Heart left ventricle (tissue), 13 donors: ENCODE measurements around the gene OR9A4.

Experiments
- POLR2A ChIP-seq, 2 donors: fragments of 450-650 bp; IDR thresholded peaks; one replicate each; pipeline ENCODE4 v1.6.1; 2017; ENCODE audit warnings: antibody characterized with exemption in 2 of 2, mild to moderate bottlenecking in 2 of 2, moderate library complexity in 2 of 2
- TF ChIP-seq, protein P1 (sequence below), 12 donors: fragments of 200-600 bp; sonication (generic) in 4 of 12; IDR thresholded peaks; one replicate each; pipeline versions ENCODE4 v1.5.0 to v1.8.0; 2018 to 2022; ENCODE audit warnings: antibody characterized with exemption in 12 of 12, mild to moderate bottlenecking in 5 of 12
- donor health status: ischemic (EF 13 %, LVEDD 7.1; RV severe dilation, severe dysfunction).
- donor health status: DM: no; HTN: yes; CAD: no.
- donor health status: DM: no; HTN: no; CAD: no.
- donor health status: ischemic (EF 25% LVEDD 6.9; RV normal size, moderate dysfunction).
- donor health status: ischemic (EF 25% LVEDD 5.7; RV mildly dilated, moderate dysfunction).
- donor health status: ischemic (EF 35%, LVEDD 5.7; RV mildly dilated, moderate dysfunction).
- donor health status: nonischemic (EF 11% LVEDD 7.7; RV severe dilation, severe dysfunction).
- donor health status: DM: yes; HTN: yes; CAD: no.
- donor health status: PGD.
- donor health status: ischemic (EF 29% LVEDD 5.4; RV normal size, mild dysfunction).
- donor health status: nonischemic (EF 23%, LVEDD 6.1; RV moderate dilation, normal function).

DNA sequence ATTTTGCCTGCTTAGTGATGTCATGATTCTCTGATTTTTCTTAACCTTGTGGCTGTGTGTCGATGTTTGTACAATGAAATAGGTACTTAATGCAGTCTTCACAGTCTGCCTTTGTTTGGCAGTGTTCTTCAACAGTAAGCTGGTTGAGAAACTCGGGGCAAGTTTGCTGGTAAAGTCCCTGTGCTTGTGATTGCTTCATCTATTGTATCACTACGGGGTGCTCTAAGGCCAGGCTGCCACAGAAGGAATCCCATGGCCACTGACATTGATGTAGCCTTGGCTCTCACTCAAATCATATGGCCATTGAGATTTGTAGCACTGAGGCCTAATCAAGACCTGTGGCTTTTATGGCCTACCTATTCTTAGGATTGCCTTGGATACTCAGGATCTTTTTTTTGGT is 41.4 kb upstream of the OR9A4 start:
- TF ChIP-seq POLR2A (IDR thresholded peaks at IDR 0.05) = no peak
- TF ChIP-seq, protein P1, sequence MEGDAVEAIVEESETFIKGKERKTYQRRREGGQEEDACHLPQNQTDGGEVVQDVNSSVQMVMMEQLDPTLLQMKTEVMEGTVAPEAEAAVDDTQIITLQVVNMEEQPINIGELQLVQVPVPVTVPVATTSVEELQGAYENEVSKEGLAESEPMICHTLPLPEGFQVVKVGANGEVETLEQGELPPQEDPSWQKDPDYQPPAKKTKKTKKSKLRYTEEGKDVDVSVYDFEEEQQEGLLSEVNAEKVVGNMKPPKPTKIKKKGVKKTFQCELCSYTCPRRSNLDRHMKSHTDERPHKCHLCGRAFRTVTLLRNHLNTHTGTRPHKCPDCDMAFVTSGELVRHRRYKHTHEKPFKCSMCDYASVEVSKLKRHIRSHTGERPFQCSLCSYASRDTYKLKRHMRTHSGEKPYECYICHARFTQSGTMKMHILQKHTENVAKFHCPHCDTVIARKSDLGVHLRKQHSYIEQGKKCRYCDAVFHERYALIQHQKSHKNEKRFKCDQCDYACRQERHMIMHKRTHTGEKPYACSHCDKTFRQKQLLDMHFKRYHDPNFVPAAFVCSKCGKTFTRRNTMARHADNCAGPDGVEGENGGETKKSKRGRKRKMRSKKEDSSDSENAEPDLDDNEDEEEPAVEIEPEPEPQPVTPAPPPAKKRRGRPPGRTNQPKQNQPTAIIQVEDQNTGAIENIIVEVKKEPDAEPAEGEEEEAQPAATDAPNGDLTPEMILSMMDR (IDR thresholded peaks at IDR 0.05) = no peak
